ENCODE measurements around the gene CRB2. TPM values are rescaled to one million over a fixed set of nuclear protein-coding genes. Genes with fewer than 3 reads are reported as not detected.
"Not testable (repeated sequence)": the region's sequence is repeated elsewhere in the genome, so short reads cannot be mapped to it uniquely, and the experiment has no call there.

CRB2 gene
- total RNA-seq, 1 experiment from 2014 or later: 3.6 TPM

DNA sequence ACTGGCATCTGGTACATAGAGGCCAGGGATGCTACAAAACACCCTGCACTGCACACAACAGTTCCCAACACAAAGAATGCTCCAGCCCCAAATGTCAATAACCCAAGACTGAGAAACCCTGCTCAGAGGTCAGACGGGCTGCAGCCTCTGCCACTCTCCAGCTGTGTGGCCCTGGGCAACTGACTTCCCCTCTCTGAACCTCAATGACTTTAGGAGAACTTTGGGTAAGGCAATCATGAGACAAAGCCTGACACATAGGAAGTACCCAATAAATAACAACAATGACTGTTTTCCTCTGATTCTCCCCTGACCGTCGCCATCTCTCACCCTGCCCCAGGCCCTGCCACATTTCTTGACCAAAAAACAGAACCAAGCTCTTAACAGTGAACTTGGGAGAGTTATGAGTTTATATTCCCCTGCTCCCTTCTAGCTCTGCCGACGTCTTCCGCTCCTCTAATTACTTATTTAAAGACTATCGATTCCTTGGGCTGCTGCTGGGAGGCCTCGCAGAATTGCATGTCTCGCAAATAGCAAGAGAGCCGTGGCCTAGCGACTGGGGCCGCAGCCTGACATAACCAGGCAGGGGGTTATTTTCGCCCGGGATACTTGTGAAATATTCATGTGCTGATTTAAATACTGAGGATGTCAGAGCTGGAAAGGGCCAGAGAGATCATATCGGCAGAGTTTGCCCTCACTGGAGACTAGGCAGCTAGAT, 24.5 kb upstream of the CRB2 start:
- H3T11ph ChIP-seq (ENCODE audit: low read length): no peak overlapping the region
- no peak overlapping the region for H3K9ac ChIP-seq (ENCODE audit: extremely low read depth, insufficient read length, low read length)
- no peaks in the 10 kb centered on the region for H3K27me3 ChIP-seq (ENCODE audit: insufficient read depth, low read length)
- H2BK5ac ChIP-seq (ENCODE audit: insufficient read length, low read length): no peak overlapping the region
- no peak overlapping the region for H2BK15ac ChIP-seq (ENCODE audit: low read depth, low read length)
- Mint-ChIP-seq H3K4me1 (peaks cover 22 to 28% of the 10 kb centered on the region in 2 experiments), H3K27me3 (ENCODE audit: low read depth) (peaks cover 6% of the 10 kb centered on the region), H3K36me3 (ENCODE audit: insufficient read depth in 1 of 3, low read depth in 3 of 3) (no peaks in the 10 kb centered on the region), H3K27ac (peak overlapping the region in 1 of 3 experiments; percentile 88; a peak in 3 of 7 replicates), H3K9me3 (no peaks in the 10 kb centered on the region), H3K4me3 (peak overlapping the region in 1 of 2 experiments; percentile 12; a peak in 1 of 5 replicates)
- no peaks in the 10 kb centered on the region for H4K20me1 ChIP-seq (ENCODE audit: control insufficient read depth, insufficient read depth, insufficient read length)
- H4K91ac ChIP-seq (ENCODE audit: insufficient read length, low read depth, low read length): no peak overlapping the region
- no peak overlapping the region for H3K23ac ChIP-seq (ENCODE audit: insufficient read length, low read depth, low read length)
- no peak overlapping the region for H2BK120ac ChIP-seq (ENCODE audit: low read depth, low read length, poor library complexity, severe bottlenecking)
- no peak overlapping the region for H3K4me2 ChIP-seq (ENCODE audit: insufficient read depth, insufficient read length, low read length)
- no peak overlapping the region for H2AK5ac ChIP-seq (ENCODE audit: insufficient read length, low read length)
- H4K8ac ChIP-seq (replicated peaks; ENCODE audit: insufficient read length, low read depth, low read length): no peak overlapping the region
- no peak overlapping the region for H2AFZ ChIP-seq (ENCODE audit: low read length)
- H3K56ac ChIP-seq (ENCODE audit: insufficient read length, low read depth, low read length): no peak overlapping the region
- H2BK12ac ChIP-seq (ENCODE audit: insufficient read length, low read depth, low read length): no peak overlapping the region
- no peak overlapping the region for H3K18ac ChIP-seq (ENCODE audit: insufficient read length, low read depth, low read length)
- no peak overlapping the region for H3K27ac ChIP-seq (ENCODE audit: insufficient read length, low read depth, low read length)
- no peak overlapping the region for H2BK20ac ChIP-seq (ENCODE audit: low read depth, low read length, poor library complexity, severe bottlenecking)
- no peaks in the 10 kb centered on the region for H3K23me2 ChIP-seq (ENCODE audit: insufficient read length, low read depth, low read length, poor library complexity, severe bottlenecking)
- H3K4ac ChIP-seq (ENCODE audit: low read depth, low read length): no peak overlapping the region
- no CpG with 5 or more reads among the region's 15 CpGs for WGBS (ENCODE audit: extremely low coverage, insufficient read length, low lambda C conversion rate)
- H3K14ac ChIP-seq (ENCODE audit: insufficient read depth, low read length): no peak overlapping the region
- H3K79me1 ChIP-seq (ENCODE audit: insufficient read depth, low read depth, low read length, poor library complexity, severe bottlenecking): no peaks in the 10 kb centered on the region
- no peak overlapping the region for H4K5ac ChIP-seq (ENCODE audit: insufficient read length, low read depth, low read length)
- H3K4me1 ChIP-seq (ENCODE audit: insufficient read depth, low read length): peaks cover 2% of the 10 kb centered on the region; the same call in 1 of the 2 replicates
- H3K79me2 ChIP-seq (ENCODE audit: insufficient read depth, low read length): no peaks in the 10 kb centered on the region
- DNase-seq: no peak
- TF ChIP-seq, protein P1, sequence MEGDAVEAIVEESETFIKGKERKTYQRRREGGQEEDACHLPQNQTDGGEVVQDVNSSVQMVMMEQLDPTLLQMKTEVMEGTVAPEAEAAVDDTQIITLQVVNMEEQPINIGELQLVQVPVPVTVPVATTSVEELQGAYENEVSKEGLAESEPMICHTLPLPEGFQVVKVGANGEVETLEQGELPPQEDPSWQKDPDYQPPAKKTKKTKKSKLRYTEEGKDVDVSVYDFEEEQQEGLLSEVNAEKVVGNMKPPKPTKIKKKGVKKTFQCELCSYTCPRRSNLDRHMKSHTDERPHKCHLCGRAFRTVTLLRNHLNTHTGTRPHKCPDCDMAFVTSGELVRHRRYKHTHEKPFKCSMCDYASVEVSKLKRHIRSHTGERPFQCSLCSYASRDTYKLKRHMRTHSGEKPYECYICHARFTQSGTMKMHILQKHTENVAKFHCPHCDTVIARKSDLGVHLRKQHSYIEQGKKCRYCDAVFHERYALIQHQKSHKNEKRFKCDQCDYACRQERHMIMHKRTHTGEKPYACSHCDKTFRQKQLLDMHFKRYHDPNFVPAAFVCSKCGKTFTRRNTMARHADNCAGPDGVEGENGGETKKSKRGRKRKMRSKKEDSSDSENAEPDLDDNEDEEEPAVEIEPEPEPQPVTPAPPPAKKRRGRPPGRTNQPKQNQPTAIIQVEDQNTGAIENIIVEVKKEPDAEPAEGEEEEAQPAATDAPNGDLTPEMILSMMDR (conservative IDR thresholded peaks at IDR 0.05): no peak
- no peaks in the 10 kb centered on the region for H3K9me3 ChIP-seq (ENCODE audit: control insufficient read depth, low read depth, low read length)

DNA sequence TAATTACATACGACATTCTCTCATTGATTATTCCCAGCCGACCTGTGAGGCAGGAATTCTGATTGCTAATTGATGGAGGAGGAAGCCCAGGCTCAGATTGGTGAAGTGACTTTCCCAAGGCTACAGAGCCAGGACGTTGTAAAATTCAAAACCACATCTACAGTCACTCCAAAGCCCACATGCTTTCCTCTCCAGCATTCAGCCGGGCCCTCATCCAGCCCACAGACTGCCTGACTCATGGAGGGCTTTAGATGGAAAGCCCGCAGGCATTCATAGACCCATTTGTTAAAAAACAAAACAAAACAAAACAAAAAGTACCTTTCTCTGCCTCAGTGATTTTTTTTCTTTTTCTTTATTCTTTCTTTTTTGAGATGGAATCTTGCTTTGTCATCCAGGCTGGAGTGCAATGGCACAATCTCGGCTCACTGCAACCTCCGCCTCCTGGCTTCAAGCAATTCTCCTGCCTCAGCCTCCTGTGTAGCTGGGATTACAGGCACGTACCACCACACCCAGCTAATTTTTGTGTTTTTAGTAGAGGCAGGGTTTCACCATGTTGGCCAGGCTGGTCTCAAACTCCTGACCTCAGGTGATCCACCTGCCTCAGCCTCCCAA, 22.8 kb upstream of the CRB2 start:
- not testable (repeated sequence) for H4K91ac ChIP-seq (ENCODE audit: insufficient read length, low read depth, low read length); H3K14ac ChIP-seq (ENCODE audit: insufficient read depth, low read length); H3K79me1 ChIP-seq (ENCODE audit: insufficient read depth, low read depth, low read length, poor library complexity, severe bottlenecking); H2BK120ac ChIP-seq (ENCODE audit: low read depth, low read length, poor library complexity, severe bottlenecking); DNase-seq; H3T11ph ChIP-seq (ENCODE audit: low read length); H2BK5ac ChIP-seq (ENCODE audit: insufficient read length, low read length); H3K27me3 ChIP-seq (ENCODE audit: insufficient read depth, low read length); H3K36me3 Mint-ChIP-seq (ENCODE audit: insufficient read depth in 1 of 3, low read depth in 3 of 3); H3K23me2 ChIP-seq (ENCODE audit: insufficient read length, low read depth, low read length, poor library complexity, severe bottlenecking); H3K4me1 ChIP-seq (ENCODE audit: insufficient read depth, low read length); H2AFZ ChIP-seq (ENCODE audit: low read length); H3K18ac ChIP-seq (ENCODE audit: insufficient read length, low read depth, low read length); H3K56ac ChIP-seq (ENCODE audit: insufficient read length, low read depth, low read length); H3K23ac ChIP-seq (ENCODE audit: insufficient read length, low read depth, low read length); H3K4ac ChIP-seq (ENCODE audit: low read depth, low read length); H3K27ac ChIP-seq (ENCODE audit: insufficient read length, low read depth, low read length); H4K8ac ChIP-seq (replicated peaks; ENCODE audit: insufficient read length, low read depth, low read length); H4K20me1 ChIP-seq (ENCODE audit: control insufficient read depth, insufficient read depth, insufficient read length); H3K79me2 ChIP-seq (ENCODE audit: insufficient read depth, low read length); H3K27ac Mint-ChIP-seq; H2BK20ac ChIP-seq (ENCODE audit: low read depth, low read length, poor library complexity, severe bottlenecking); H3K4me3 Mint-ChIP-seq; H3K9me3 ChIP-seq (ENCODE audit: control insufficient read depth, low read depth, low read length); H3K9me3 Mint-ChIP-seq; H3K27me3 Mint-ChIP-seq (ENCODE audit: low read depth); H2BK12ac ChIP-seq (ENCODE audit: insufficient read length, low read depth, low read length); H2BK15ac ChIP-seq (ENCODE audit: low read depth, low read length); H2AK5ac ChIP-seq (ENCODE audit: insufficient read length, low read length); H3K4me2 ChIP-seq (ENCODE audit: insufficient read depth, insufficient read length, low read length); H4K5ac ChIP-seq (ENCODE audit: insufficient read length, low read depth, low read length); H3K9ac ChIP-seq (ENCODE audit: extremely low read depth, insufficient read length, low read length)
- H3K4me1 Mint-ChIP-seq: peaks cover 15 to 18% of the 10 kb centered on the region in 2 experiments
- no CpG with 5 or more reads among the region's 8 CpGs for WGBS (ENCODE audit: extremely low coverage, insufficient read length, low lambda C conversion rate)

Measured in H9 (cell line).